Neural progenitor cell (in vitro differentiated cells): ENCODE measurements around the gene TMEM233. TPM values are rescaled to one million over a fixed set of nuclear protein-coding genes. Genes with fewer than 3 reads are reported as not detected.

Source experiments
- DNase-seq: peaks from one replicate; pipeline ENCODE4 v3.0.0-alpha.2; 2016; ENCODE audit warnings: low spot score
- H2AFZ ChIP-seq: fragments of 200-600 bp; sonication (generic); replicated peaks from 2 replicates; pipeline ENCODE4 v1.6.1; 2016; ENCODE audit warnings: antibody characterized with exemption
- H3F3A ChIP-seq: fragments of 200-600 bp; sonication (generic); 2 replicates; pipeline ENCODE4 v1.6.1; 2016; ENCODE audit warnings: antibody characterized with exemption, low read depth
- H3K27ac ChIP-seq: fragments of 200-600 bp; sonication (generic); 2 replicates; pipeline ENCODE4 v1.5.1; 2016; ENCODE audit warnings: mild to moderate bottlenecking
- H3K27me3 ChIP-seq: fragments of 200-600 bp; sonication (generic); 2 replicates; pipeline ENCODE4 v1.6.1; 2016; ENCODE audit warnings: mild to moderate bottlenecking, moderate library complexity
- H3K36me3 ChIP-seq: fragments of 200-600 bp; sonication (generic); 2 replicates; pipeline ENCODE4 v1.5.1; 2016
- H3K4me1 ChIP-seq: fragments of 200-600 bp; sonication (generic); 2 replicates; pipeline ENCODE4 v1.6.1; 2016; ENCODE audit warnings: mixed run types
- H3K4me2 ChIP-seq: fragments of 200-600 bp; sonication (generic); 2 replicates; pipeline ENCODE4 v1.6.1; 2016
- H3K4me3 ChIP-seq: fragments of 200-600 bp; sonication (generic); 2 replicates; pipeline ENCODE4 v1.5.1; 2016
- H3K79me2 ChIP-seq: fragments of 200-600 bp; sonication (generic); 2 replicates; pipeline ENCODE4 v1.6.1; 2016; ENCODE audit warnings: low read depth
- H3K9ac ChIP-seq: fragments of 200-600 bp; sonication (generic); 2 replicates; pipeline ENCODE4 v1.6.1; 2016
- H3K9me3 ChIP-seq: fragments of 200-600 bp; sonication (generic); 2 replicates; pipeline ENCODE4 v1.5.1; 2016; ENCODE audit warnings: low read depth
- H4K20me1 ChIP-seq: fragments of 200-600 bp; sonication (generic); 2 replicates; pipeline ENCODE4 v1.6.1; 2016; ENCODE audit warnings: low read depth
- H3K27ac Mint-ChIP-seq: 3 replicates; pipeline ENCODE4 v1.8.0; 2021; ENCODE audit warnings: mixed read lengths
- H3K27me3 Mint-ChIP-seq: 2 replicates; pipeline ENCODE4 v1.8.0; 2022; ENCODE audit warnings: low read depth, mild to moderate bottlenecking, inconsistent platforms, moderate library complexity, mixed read lengths; ENCODE audit not compliant: insufficient read depth
- H3K36me3 Mint-ChIP-seq: 3 replicates; pipeline ENCODE4 v1.8.0; 2021; ENCODE audit warnings: mixed read lengths
- H3K4me1 Mint-ChIP-seq: 3 replicates; pipeline ENCODE4 v1.8.0; 2021; ENCODE audit warnings: mixed read lengths
- H3K4me3 Mint-ChIP-seq: 3 replicates; pipeline ENCODE4 v1.8.0; 2021; ENCODE audit warnings: mild to moderate bottlenecking, moderate library complexity, mixed read lengths
- H3K9me3 Mint-ChIP-seq: 3 replicates; pipeline ENCODE4 v1.8.0; 2020; ENCODE audit warnings: mixed read lengths
- EZH2 ChIP-seq: fragments of 200-600 bp; sonication (generic); IDR thresholded peaks from 2 replicates; pipeline ENCODE4 v1.6.1; 2017; ENCODE audit warnings: antibody characterized with exemption, mild to moderate bottlenecking, moderate library complexity
- EZH2phosphoT487 ChIP-seq: fragments of 200-600 bp; sonication (generic); IDR thresholded peaks from 2 replicates; pipeline ENCODE4 v1.6.1; 2017; ENCODE audit warnings: antibody characterized with exemption
- total RNA-seq: library from RNA; depleted of rRNA; stranded (reverse); fragments of >200 nt; gene quantifications from 2 replicates; pipeline ENCODE4 v1.2.3, GENCODE V29; 2015; ENCODE audit warnings: low replicate concordance
- TF ChIP-seq, protein P1 (sequence below): fragments of 200-600 bp; sonication (generic); IDR thresholded peaks from 2 replicates; pipeline ENCODE4 v1.5.1; 2017; ENCODE audit warnings: antibody characterized with exemption, mild to moderate bottlenecking

The TMEM233 gene
- total RNA-seq, 1 donor from 2014 or later: not detected

DNA sequence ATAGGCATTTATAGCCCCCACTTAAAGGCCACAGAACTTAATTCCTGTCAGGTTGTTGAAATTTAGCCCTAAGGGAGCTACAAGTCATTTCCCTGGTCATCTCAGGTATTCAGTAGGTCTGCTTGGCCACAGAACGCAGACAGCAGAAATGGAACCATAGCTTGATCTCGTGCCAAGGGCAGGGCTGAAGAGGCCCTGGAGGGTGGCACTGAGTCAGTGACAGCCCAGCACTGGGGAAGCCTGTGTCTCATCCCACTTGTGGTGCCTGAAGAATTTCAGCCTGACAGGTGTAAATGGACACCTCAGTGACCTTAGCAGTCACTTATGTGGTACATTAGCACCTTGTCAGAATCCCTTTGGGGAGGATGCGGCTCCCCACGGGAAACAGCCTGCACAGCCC lies 81.0 kb downstream of the TMEM233 start:
- Mint-ChIP-seq H3K27ac (no peak overlapping the region), H3K4me1 (peaks cover 14% of the 10 kb centered on the region), H3K27me3 (no peaks in the 10 kb centered on the region), H3K9me3 (no peaks in the 10 kb centered on the region), H3K4me3 (no peak overlapping the region), H3K36me3 (peaks cover 46% of the 10 kb centered on the region)
- DNase-seq: no peak
- peaks cover 18% of the 10 kb centered on the region for H3K4me1 ChIP-seq
- H3K9me3 ChIP-seq: no peaks in the 10 kb centered on the region
- TF ChIP-seq, protein P1, sequence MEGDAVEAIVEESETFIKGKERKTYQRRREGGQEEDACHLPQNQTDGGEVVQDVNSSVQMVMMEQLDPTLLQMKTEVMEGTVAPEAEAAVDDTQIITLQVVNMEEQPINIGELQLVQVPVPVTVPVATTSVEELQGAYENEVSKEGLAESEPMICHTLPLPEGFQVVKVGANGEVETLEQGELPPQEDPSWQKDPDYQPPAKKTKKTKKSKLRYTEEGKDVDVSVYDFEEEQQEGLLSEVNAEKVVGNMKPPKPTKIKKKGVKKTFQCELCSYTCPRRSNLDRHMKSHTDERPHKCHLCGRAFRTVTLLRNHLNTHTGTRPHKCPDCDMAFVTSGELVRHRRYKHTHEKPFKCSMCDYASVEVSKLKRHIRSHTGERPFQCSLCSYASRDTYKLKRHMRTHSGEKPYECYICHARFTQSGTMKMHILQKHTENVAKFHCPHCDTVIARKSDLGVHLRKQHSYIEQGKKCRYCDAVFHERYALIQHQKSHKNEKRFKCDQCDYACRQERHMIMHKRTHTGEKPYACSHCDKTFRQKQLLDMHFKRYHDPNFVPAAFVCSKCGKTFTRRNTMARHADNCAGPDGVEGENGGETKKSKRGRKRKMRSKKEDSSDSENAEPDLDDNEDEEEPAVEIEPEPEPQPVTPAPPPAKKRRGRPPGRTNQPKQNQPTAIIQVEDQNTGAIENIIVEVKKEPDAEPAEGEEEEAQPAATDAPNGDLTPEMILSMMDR: no peak
- TF ChIP-seq EZH2phosphoT487 (no peak), EZH2 (no peak)
- H3K36me3 ChIP-seq: peaks cover 22% of the 10 kb centered on the region
- H2AFZ ChIP-seq: no peak overlapping the region
- no peak overlapping the region for H3K4me2 ChIP-seq
- H3K27ac ChIP-seq: no peak overlapping the region
- H4K20me1 ChIP-seq: peaks cover 31% of the 10 kb centered on the region
- peaks cover 20% of the 10 kb centered on the region for H3F3A ChIP-seq
- no peak overlapping the region for H3K9ac ChIP-seq
- H3K4me3 ChIP-seq: no peak overlapping the region
- no peaks in the 10 kb centered on the region for H3K27me3 ChIP-seq
- H3K79me2 ChIP-seq: peaks cover 26% of the 10 kb centered on the region

DNA sequence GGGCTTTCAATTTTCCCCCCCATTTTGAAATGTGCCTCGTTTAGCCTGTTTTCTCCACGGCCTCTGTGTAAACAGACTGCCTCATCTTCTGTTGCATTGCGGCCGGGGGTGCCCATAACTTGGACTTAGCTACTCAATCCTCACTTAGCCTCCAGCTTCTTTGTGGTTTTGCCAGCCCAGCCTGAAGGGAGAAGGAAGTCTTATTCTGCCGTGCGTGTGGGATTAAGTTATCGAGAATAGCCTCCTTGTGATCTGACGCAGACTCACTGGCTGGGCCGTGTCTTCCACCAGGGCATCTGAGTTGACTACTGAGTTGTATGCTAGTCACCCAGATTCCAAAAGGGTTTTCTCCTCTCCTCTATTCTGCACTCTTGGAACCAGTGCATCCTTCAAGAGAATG lies 82.4 kb downstream of the TMEM233 start:
- no peak overlapping the region for H3K4me3 Mint-ChIP-seq
- H3K4me1 Mint-ChIP-seq: peaks cover 7% of the 10 kb centered on the region
- Histone ChIP-seq H3K9me3 (no peaks in the 10 kb centered on the region), H4K20me1 (peaks cover 16% of the 10 kb centered on the region), H3K27ac (no peak overlapping the region), H3K4me2 (no peak overlapping the region), H3K27me3 (no peaks in the 10 kb centered on the region), H3K9ac (no peak overlapping the region), H3K36me3 (peaks cover 16% of the 10 kb centered on the region), H3K79me2 (peaks cover 12% of the 10 kb centered on the region), H3F3A (peaks cover 22% of the 10 kb centered on the region), H2AFZ (no peak overlapping the region), H3K4me3 (no peak overlapping the region), H3K4me1 (peaks cover 19% of the 10 kb centered on the region)
- no peak for DNase-seq
- H3K9me3 Mint-ChIP-seq: no peaks in the 10 kb centered on the region
- peaks cover 52% of the 10 kb centered on the region for H3K36me3 Mint-ChIP-seq
- H3K27ac Mint-ChIP-seq: no peak overlapping the region
- TF ChIP-seq, protein P1: no peak
- no peak for TF ChIP-seq EZH2
- no peak for TF ChIP-seq EZH2phosphoT487
- H3K27me3 Mint-ChIP-seq: no peaks in the 10 kb centered on the region

DNA sequence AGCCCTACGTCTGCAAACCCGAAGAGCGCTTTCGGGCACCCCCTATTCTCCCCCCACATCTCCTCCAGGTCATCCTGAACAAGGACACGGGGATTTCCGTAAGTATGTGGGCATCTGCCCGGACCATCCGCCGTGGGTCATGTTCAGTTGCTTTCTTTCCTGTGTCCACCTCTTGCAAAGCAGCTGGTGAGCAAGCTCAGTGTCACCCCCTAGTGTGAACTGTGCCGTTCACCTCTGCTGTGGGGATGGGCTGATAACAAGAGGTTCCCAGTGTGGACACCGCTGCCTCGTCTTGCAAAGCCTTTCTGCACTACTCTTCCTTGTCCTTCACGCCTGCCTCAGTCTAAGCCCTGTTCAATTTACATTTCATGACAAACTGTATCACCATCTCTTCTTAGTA lies 83.0 kb downstream of the TMEM233 start:
- H3K36me3 ChIP-seq: peaks cover 16% of the 10 kb centered on the region
- DNase-seq: no peak
- H3K36me3 Mint-ChIP-seq: peaks cover 52% of the 10 kb centered on the region

DNA sequence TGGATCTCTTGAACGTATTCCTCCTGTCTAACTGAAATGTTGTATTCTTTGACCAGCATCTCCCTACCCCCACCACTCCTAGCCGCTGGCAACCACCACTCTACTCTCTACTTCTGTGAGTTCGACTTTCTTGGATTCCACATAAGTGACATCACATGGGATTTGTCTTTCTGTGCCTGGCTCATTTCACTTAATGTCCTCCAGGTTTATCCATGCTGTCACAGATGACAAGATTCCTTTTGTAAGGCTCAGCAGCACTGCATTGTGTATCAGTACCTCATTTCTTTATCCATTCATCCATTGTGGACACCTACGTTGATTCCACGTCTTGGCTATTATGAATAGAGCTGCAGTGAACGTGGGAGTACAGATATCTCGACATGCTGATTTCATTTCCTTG lies 84.9 kb downstream of the TMEM233 start:
- H3K36me3 ChIP-seq: peaks cover 10% of the 10 kb centered on the region
- H3K27ac Mint-ChIP-seq: no peak overlapping the region
- H3K36me3 Mint-ChIP-seq: peaks cover 43% of the 10 kb centered on the region
- H3K4me2 ChIP-seq: peak overlapping the region; percentile 19
- H3K4me1 ChIP-seq: peaks cover 19% of the 10 kb centered on the region
- no peaks in the 10 kb centered on the region for H3K79me2 ChIP-seq
- no peak overlapping the region for H3K4me3 ChIP-seq
- H4K20me1 ChIP-seq: peaks cover 14% of the 10 kb centered on the region
- H2AFZ ChIP-seq: no peak overlapping the region
- H3K9ac ChIP-seq: no peak overlapping the region
- H3K27ac ChIP-seq: peak overlapping the region; percentile 63
- H3K4me1 Mint-ChIP-seq: peaks cover 7% of the 10 kb centered on the region
- DNase-seq: peak; percentile 11
- H3K4me3 Mint-ChIP-seq: no peak overlapping the region
- H3K9me3 Mint-ChIP-seq: no peaks in the 10 kb centered on the region
- H3K27me3 Mint-ChIP-seq: no peaks in the 10 kb centered on the region
- H3K9me3 ChIP-seq: no peaks in the 10 kb centered on the region
- H3K27me3 ChIP-seq: no peaks in the 10 kb centered on the region
- peaks cover 32% of the 10 kb centered on the region for H3F3A ChIP-seq
- TF ChIP-seq, protein P1: no peak
- TF ChIP-seq EZH2phosphoT487 (no peak), EZH2 (no peak)

More for the DNA sequence above, 83.0 kb downstream of the TMEM233 start:
- peaks cover 6% of the 10 kb centered on the region for H3K79me2 ChIP-seq
- H4K20me1 ChIP-seq: peaks cover 14% of the 10 kb centered on the region
- no peak overlapping the region for H3K9ac ChIP-seq
- no peak overlapping the region for H3K4me2 ChIP-seq
- no peaks in the 10 kb centered on the region for H3K27me3 ChIP-seq
- peaks cover 19% of the 10 kb centered on the region for H3K4me1 ChIP-seq
- TF ChIP-seq EZH2phosphoT487 (no peak), EZH2 (no peak)
- no peak overlapping the region for H3K4me3 ChIP-seq
- H3F3A ChIP-seq: peaks cover 27% of the 10 kb centered on the region
- no peak overlapping the region for H3K27ac ChIP-seq
- no peak overlapping the region for H2AFZ ChIP-seq
- Mint-ChIP-seq H3K4me1 (peaks cover 7% of the 10 kb centered on the region), H3K9me3 (no peaks in the 10 kb centered on the region), H3K27ac (no peak overlapping the region), H3K4me3 (no peak overlapping the region), H3K27me3 (no peaks in the 10 kb centered on the region)
- H3K9me3 ChIP-seq: no peaks in the 10 kb centered on the region
